ENCODE measurements around the gene GLIPR1.
"Not testable (repeated sequence)": the region's sequence is repeated elsewhere in the genome, so short reads cannot be mapped to it uniquely, and the experiment has no call there.

The GLIPR1 gene

GRCh38 chr12:75457191-75457590 lies 23.4 kb upstream of the GLIPR1 start:
- TF ChIP-seq CTCF (IDR thresholded peaks at IDR 0.05; ENCODE audit: low read depth, low read length) = no peak
- in situ Hi-C loops (cut with HindIII; ENCODE audit: low sequenced_read_pairs) = no loop called here
- no peak for DNase-seq (ENCODE audit: low read depth, low spot score)
- no peak overlapping the region for H3K4me3 ChIP-seq (ENCODE audit: low read depth, low read length)

DNA sequence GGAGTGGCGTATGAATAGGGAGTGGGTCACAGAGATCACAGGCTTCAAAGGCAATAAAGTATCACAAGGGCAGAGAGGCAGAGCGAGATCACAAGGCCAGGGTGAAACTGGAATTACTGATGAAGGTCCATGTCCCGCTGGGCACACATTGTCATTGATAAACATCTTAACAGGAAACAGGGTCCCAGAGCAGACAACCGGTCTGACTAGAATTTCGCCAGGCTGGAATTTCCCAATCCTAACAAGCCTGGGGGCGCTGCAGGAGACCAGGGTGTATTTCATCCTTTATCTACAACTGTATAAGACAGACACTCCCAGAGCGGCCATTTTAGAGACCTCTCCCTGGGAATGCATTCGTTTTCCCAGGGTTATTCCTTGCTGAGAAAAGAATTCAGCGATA lies 22.7 kb upstream of the GLIPR1 start:
- DNase-seq (ENCODE audit: low read depth, low spot score); H3K4me3 ChIP-seq (ENCODE audit: low read depth, low read length); in situ Hi-C loops (cut with HindIII; ENCODE audit: low sequenced_read_pairs): not testable (repeated sequence)

DNA sequence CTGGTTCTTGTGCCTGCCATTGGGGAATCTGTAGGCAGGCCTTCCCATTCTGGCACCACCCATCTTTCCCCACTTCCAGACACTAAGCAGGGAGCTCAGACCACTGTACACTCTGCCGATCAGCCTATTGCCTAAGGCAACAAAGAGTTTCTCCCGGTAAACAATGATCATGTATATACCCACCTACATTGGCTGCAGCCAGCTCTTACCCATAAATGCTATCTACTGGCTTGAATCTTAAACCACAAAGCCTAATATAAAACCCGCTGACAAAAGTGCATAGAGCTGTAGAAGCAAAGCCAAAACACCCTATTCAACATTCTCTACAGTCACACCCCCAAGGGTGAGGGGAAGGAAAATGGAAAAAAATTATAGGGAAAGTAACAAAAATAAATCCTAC lies 20.8 kb upstream of the GLIPR1 start:
- H3K4me3 ChIP-seq (ENCODE audit: low read depth, low read length) = no peak overlapping the region
- DNase-seq (ENCODE audit: low read depth, low spot score) = no peak
- in situ Hi-C loops (cut with HindIII; ENCODE audit: low sequenced_read_pairs) = no loop called here
- no peak for TF ChIP-seq CTCF (IDR thresholded peaks at IDR 0.05; ENCODE audit: low read depth, low read length)

- H3K4me3 ChIP-seq (ENCODE audit: low read depth, low read length) = no peak overlapping the region
- TF ChIP-seq CTCF (IDR thresholded peaks at IDR 0.05; ENCODE audit: low read depth, low read length) = no peak
- in situ Hi-C loops (cut with HindIII; ENCODE audit: low sequenced_read_pairs) = no loop called here
- no peak for DNase-seq (ENCODE audit: low read depth, low spot score)
These were observed 20.4 kb upstream of the GLIPR1 start for GRCh38 chr12:75460204-75460603.

DNA sequence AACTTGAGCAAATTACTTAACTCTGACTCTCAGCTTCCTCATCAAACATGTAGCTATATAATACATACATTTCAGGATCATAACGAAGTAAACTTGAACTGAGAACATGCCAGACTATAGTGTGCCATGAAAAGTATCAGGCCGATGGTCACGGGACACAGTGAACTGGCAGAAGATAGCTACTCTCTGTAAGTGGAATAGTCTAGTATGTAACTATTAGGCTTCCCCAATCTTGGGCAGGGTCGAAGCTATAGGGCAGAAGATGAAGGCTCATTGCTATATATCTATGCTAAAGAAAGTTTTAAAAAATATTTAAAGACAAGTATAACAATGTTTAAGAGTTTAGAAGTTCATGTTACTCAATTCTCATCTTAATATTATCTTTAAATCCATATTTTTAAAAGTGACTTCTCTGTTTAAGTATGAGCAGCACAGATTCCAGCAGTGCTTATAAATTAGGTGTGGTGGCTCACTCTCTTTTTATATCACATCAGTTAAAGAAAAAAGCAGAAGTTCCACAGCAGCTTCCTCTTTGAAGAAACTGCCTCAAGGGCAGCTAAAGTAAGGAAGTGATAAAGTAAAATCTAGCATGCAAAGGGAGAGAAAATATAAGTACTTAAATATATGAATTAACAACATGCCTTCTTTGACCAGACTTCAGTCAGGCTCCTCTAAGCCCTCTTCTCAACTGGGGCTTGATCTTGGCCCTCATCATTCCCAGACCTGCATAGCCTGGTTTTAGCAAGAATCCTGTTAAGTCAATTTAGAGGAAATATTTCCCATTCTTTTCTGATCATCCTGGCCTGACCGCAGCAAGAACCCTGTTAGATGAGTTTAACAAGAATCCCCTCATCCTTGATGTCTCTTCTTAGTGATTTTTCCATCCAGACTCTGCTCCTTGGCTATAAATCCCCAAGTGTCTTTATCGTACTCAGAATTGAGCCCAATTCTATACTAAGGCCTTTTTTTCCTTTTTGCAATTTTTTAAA lies 8.4 kb upstream of the GLIPR1 start:
- DNase-seq (ENCODE audit: low read depth, low spot score) = no peak
- H3K4me3 ChIP-seq (ENCODE audit: low read depth, low read length) = no peak overlapping the region
- in situ Hi-C loops (cut with HindIII; ENCODE audit: low sequenced_read_pairs) = no loop called here
- no peak for TF ChIP-seq CTCF (IDR thresholded peaks at IDR 0.05; ENCODE audit: low read depth, low read length)

DNA sequence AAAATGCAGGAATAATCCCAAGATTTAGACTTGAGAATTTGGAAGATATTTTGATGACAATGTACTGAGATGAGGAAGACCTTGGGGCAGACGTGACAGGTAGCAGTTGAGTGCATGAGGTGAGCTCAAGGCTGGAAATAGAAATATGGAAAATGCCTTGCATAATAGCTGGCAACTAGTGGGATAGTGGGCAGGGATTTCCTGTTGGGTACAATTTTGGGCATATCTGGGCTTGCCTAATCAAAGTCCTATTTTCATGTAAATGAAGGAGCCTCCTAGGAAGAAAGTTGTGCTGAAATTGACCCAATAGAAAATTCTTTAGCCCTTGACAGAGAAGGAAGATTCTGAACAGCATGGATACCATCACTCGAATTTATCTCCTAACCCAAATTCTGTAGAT lies 6.4 kb upstream of the GLIPR1 start:
- in situ Hi-C loops (cut with HindIII; ENCODE audit: low sequenced_read_pairs) = no loop called here
- DNase-seq (ENCODE audit: low read depth, low spot score) = no peak
- no peak for TF ChIP-seq CTCF (IDR thresholded peaks at IDR 0.05; ENCODE audit: low read depth, low read length)
- H3K4me3 ChIP-seq (ENCODE audit: low read depth, low read length) = no peak overlapping the region

GRCh38 chr12:75476071-75476470 lies 4.5 kb upstream of the GLIPR1 start:
- in situ Hi-C loops (cut with HindIII; ENCODE audit: low sequenced_read_pairs) = no loop called here
- no peak for DNase-seq (ENCODE audit: low read depth, low spot score)
- H3K4me3 ChIP-seq (ENCODE audit: low read depth, low read length) = no peak overlapping the region
- no peak for TF ChIP-seq CTCF (IDR thresholded peaks at IDR 0.05; ENCODE audit: low read depth, low read length)
